NCI-H526 (cell line): ENCODE results near the gene SLC13A3.

ENCODE experiments used
- DNase-seq, 2 experiments: peaks; one replicate each; lab custom pipeline; 2025; lab: John Stamatoyannopoulos, UW

Gene SLC13A3, protein sequence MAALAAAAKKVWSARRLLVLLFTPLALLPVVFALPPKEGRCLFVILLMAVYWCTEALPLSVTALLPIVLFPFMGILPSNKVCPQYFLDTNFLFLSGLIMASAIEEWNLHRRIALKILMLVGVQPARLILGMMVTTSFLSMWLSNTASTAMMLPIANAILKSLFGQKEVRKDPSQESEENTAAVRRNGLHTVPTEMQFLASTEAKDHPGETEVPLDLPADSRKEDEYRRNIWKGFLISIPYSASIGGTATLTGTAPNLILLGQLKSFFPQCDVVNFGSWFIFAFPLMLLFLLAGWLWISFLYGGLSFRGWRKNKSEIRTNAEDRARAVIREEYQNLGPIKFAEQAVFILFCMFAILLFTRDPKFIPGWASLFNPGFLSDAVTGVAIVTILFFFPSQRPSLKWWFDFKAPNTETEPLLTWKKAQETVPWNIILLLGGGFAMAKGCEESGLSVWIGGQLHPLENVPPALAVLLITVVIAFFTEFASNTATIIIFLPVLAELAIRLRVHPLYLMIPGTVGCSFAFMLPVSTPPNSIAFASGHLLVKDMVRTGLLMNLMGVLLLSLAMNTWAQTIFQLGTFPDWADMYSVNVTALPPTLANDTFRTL

GRCh38 chr20:46651091-46651962, at the start of gene SLC13A3:
Gene SLC13A3, minus strand, starts transcription at chr20:46651459. Its CDS starts 38 bp downstream, at chr20:46651421.
- DNase-seq = peak in 1 of 2 experiments; percentile 46

DNA sequence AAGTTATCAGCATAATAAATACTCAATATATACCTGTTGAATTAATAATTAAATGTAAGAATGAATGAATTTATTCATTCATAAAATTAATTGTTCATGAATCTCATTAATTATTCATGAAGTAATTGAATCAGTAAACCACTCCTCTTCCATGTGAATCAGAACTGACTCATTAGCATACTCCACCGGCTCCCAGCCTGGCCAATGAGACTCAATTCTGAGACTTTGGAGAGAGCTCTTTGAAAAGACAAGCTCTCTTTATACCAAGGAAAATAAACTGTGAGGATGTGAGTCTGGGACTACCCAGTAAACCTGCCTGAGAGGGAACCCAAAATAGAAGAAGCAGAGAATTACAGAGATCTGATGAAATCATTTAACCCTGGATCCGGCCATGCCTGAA, 49.8 kb upstream of the SLC13A3 start:
- no peak for DNase-seq

GRCh38 chr20:46700481-46700880, 49.2 kb upstream of the SLC13A3 start:
- DNase-seq = no peak

DNA sequence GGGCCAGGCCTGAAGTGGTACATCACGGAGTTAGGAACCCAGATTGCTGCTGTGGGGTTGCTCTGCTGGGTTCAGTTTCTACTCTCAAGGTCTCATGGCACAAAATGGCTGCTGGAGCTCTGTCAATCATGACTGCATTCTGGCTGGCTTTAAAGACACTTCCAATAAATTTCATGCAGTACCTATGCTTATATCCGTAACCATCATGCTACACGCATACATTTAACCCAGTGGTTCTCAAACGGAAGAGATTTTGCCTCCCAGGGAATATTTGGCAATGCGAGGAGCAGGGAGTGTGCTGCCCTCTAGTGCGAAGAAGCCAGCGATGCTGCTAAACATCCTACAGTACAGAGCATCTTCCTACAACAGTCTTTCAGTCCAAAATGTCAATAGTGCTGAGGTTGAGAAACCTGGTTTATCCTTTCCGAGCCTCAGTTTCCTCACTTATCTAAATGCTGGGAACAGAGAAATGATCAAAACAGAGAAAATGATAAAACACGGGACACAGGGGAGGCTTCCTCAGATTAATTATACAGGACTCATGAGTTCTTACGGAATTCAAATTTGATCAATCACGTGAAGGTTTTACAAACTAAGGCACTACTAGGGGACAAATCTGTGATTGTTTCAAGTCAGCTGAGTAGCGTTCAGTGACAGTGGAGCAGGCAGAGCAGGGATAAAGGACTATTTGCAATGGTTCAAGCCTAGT, 48.5 kb upstream of the SLC13A3 start:
- DNase-seq = peak; percentile 48 to 60

DNA sequence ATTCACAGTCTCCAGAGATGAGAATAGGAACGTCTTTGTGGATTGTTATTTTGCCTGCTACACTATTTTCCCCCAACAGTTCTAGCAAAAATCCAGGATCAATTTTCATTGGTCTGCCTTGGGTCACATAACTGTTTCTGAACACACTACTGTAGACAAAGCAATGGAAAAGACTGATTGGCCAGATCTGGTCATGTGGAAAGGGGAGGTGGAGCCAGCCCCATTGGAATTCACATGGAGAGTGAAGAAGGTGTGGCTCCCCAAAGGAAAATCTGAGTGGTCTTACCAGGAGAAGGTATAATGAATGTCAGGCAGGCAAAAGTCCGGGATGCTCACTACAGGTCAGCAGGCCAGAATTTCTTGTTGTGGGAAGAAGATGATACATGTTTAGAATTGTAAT, 47.5 kb upstream of the SLC13A3 start:
- DNase-seq = no peak

DNA sequence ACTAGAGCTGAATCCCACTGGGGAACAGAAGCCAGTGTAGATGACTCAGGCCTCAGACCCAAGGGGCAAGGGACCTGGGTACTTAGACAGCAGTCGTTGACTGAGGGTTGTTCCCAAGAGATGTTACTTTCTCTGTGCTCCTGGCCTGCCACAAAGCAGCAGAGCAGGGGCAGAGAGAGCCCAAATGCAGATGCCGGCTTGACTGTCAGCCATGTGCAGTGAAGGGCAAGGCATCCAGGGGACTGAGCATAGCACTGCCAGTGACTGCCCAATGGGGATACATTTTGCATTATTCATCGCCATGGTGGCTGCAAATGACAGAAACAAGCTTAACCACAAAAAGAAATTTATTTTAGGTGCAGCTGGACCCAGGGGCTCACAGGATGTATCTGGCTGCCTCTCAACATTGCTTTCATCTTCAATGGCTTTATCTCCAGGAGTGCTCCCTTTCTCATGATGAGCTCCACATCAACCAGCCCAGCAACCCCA, 45.6 kb upstream of the SLC13A3 start:
- DNase-seq = no peak

DNA sequence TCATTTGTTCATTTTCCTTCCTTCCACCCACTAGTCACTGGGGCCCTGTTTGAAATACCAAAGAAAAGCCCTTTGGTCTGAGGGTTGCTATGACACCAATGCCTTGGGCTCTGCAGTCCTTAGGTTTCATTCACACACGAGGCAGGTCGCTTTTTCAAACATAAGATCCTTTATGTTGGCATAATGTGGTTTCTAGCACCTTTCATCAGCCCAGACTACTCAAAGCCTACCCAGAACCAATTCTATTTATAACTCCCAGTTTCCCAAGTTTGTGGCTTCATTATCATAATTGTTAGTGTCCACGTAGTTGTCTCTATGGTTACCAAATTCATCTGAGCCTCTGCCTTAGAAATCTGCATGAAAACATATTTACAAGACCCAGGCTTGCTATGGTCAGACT, 44.6 kb upstream of the SLC13A3 start:
- DNase-seq = peak; percentile 60 to 83

- DNase-seq = peak in 1 of 2 experiments; percentile 19
These were observed 43.2 kb upstream of the SLC13A3 start for GRCh38 chr20:46694484-46694883.

DNA sequence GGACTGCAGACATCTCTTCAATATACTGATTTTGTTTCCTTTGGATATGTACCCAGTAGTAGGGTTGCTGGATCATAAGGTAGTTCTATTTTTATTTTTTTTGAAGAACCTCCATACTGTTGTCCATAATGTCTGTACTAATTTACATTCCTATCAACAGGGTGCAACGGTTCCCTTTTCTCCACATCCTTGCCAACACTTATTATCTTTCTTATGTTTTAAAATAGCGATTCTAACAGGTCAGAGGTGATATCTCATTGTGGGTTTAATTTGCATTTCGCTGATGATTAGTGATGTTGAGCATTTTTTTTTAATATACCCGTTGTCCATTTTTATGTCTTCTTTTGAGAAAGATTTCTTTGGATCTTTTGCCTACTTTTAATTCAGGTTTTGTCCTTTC, 39.9 kb upstream of the SLC13A3 start:
- no peak for DNase-seq

GRCh38 chr20:46690219-46691106, 39.2 kb upstream of the SLC13A3 start:
- no peak for DNase-seq

DNA sequence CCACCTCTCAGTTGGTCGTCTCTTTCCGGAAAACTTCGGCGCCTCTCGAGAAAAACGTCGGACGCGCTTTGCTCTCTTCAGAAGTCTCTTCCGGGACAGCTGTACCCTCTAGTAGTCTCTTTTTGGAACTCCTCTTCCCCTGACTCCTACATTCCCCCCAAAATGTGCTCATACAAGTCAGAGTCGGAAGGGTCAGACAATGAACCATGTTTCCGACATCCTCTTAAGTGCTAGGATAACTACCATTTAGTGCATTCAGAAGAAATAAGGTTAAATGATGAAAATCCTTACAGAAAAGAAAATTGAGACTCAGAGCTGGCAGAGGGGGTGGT, 38.5 kb upstream of the SLC13A3 start:
- no peak for DNase-seq

DNA sequence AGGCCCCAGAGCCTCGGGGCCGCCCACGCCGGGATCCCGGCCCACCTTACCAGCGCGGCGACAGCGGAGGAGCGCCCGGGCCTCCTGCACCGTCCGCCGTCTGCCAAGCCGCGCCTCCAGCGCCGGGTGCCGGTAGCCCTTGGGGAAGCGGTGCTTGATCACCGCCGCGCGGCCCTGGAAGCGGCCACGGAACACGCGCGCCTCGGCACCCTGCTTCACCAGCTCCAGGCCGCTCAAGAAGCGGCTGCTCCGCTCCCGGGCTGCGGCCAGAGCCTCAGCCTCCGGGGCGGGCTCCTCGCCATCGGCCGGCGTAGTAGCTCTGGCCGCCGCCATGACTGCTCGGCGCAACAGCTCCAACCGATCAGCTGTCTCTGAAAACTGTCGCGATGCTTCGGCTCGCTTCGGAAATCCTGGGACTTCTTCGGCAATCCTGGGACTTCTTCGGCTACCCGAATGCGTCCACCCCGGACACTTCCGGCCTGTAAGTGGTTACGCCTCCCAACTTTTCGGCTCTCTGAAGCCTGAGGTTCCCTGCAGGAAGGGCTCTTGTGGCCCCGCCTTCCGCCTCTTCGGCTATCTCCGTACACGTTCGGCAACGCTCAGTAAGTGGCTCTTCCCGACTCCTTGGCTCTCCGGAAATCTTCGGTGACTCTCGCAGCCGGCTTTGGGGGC, 38.0 kb upstream of the SLC13A3 start, which contains the start of gene TP53RK:
TSS of gene TP53RK (minus strand) at position 363 of the 672 bp plus-strand sequence. CDS start at position 333, 30 bp downstream.
- DNase-seq = peak; percentile 89 to 96

DNA sequence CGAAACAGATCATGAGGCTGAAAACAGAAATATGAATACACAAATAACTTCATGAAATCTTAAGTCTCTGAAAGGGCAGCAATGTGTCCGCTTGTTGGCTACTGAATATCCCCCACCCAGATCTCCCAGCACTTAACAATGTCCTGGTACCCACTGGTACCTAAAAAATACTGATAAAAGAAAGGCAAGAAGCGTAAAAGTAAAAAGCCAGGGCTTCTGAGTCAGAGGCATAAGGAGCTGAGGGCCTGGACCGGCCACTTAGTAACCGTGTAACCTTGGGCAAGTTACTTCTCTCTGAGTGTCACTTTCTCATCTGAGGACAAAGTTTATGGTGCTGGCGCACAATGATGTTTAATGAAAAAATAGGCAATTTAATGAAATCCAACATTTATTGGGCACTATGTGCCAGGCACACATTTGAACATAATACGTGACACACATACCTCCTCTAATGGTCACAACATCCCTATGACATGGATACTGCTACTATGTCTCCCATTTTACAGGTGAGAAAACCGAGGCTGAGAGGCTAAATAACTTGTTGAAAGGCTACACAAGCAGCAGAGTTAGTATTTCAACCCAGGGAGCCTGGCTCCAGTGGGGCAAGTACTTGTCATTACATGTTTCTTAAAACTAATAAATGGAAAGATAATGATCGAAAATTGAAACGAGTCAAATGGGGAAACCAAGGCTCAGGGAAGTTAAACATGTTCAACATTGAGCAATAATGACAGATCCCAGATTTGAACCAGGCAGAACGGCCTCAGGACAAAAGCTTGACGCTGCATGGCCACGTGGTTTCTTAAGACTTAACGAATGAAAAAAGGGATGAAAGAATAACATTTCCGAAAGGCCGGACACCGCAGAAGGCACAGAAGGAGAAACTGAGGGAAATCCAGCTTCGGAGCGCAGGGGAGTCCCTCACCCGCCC, 37.2 kb upstream of the SLC13A3 start:
- peak in 1 of 2 experiments; percentile 51 for DNase-seq

DNA sequence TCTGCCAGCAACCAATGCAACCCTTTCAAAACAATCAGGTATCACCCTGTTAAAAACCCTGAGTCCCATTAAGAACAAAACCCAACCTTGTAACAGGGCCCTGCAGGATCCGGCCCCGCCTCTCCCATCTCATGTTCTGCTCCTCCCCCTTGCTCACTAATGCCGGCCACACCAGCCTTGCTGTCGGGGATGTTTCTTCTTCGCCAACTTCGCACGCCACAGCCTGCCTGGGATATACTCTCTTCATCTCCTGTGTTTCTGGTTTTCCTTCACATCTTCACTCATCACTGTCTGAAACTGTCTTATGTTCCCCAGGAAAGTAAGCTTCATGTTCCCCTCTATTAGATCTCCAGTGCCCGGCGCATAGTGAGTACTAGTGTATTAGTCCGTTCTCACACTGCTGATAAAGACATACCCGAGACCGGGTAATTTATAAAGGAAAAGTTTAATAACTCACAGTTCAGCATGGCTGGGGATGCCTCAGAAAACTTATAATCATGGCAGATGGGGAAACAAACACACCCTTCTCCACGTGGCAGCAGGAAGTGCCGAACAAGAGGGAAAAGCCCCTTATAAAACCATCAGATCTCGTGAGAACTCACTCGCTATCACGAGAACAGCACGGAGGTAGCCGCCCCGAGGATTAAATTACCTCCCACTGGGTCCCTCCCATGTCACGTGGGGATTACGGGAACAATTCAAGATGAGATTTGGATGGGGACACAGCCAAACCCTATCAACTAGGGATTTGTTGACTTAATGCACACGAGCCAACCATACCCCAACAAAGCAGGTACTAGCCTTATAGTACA, 32.9 kb upstream of the SLC13A3 start:
- DNase-seq = peak; percentile 55 to 64

DNA sequence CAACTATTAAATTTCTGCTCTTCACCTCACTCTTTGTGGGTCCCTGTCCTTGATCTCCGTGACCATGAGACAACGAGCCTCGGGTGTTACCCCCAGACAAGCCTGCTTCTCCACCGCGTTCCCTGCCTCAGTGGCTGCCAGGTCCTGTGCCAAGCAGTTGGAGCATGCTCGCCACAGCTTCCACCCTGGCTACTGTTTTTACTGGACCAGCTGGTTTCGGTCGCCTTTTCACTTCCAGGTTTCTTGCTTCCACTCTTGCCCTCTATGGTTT, 32.3 kb upstream of the SLC13A3 start:
- no peak for DNase-seq

- no peak for DNase-seq
These were observed 31.9 kb upstream of the SLC13A3 start for GRCh38 chr20:46683011-46683667.

- DNase-seq = peak in 1 of 2 experiments; percentile 45
These were observed 31.0 kb upstream of the SLC13A3 start for GRCh38 chr20:46682063-46682821.
